Chondrocyte (in vitro differentiated cells): ENCODE data around the gene PRRX2. TPM values are rescaled to one million over a fixed set of nuclear protein-coding genes. Genes with fewer than 3 reads are reported as not detected.
"Not testable (repeated sequence)": the region's sequence is repeated elsewhere in the genome, so short reads cannot be mapped to it uniquely, and the experiment has no call there.

ENCODE experiments used
- DNase-seq: peaks from one replicate; pipeline ENCODE4 v3.0.0; 2021; ENCODE audit warnings: mixed read lengths, low spot score
- H3K27ac Mint-ChIP-seq: one replicate; pipeline ENCODE4 v1.8.0; 2021; ENCODE audit warnings: mild to moderate bottlenecking, moderate library complexity, mixed read lengths; ENCODE audit not compliant: unreplicated experiment
- H3K27me3 Mint-ChIP-seq: 2 replicates; pipeline ENCODE4 v1.8.0; 2021; ENCODE audit warnings: low read depth, mixed read lengths
- H3K36me3 Mint-ChIP-seq: 2 replicates; pipeline ENCODE4 v1.8.0; 2021; ENCODE audit warnings: low read depth, mixed read lengths
- H3K4me1 Mint-ChIP-seq: 2 replicates; pipeline ENCODE4 v1.8.0; 2021; ENCODE audit warnings: low read depth, mild to moderate bottlenecking, mixed read lengths
- H3K4me3 Mint-ChIP-seq: one replicate; pipeline ENCODE4 v1.8.0; 2021; ENCODE audit warnings: mild to moderate bottlenecking, moderate library complexity, mixed read lengths; ENCODE audit not compliant: unreplicated experiment
- H3K9me3 Mint-ChIP-seq: 2 replicates; pipeline ENCODE4 v1.8.0; 2021; ENCODE audit warnings: low read depth, mixed read lengths
- CTCF ChIP-seq: fragments of 200-600 bp; sonication (generic); IDR thresholded peaks from 2 replicates; pipeline ENCODE4 v1.5.0; 2021; ENCODE audit warnings: antibody characterized with exemption, mild to moderate bottlenecking, moderate library complexity
- total RNA-seq: library from RNA; stranded (reverse); gene quantifications from 3 replicates; pipeline ENCODE4 v1.2.1, GENCODE V29; 2021

PRRX2 gene
- total RNA-seq, 1 donor from 2014 or later: 5.7 TPM

GRCh38 chr9:129748249-129748648, 82.8 kb downstream of the PRRX2 start:
- DNase-seq: no peak
- no peak overlapping the region for H3K27ac Mint-ChIP-seq
- no peak for TF ChIP-seq CTCF

DNA sequence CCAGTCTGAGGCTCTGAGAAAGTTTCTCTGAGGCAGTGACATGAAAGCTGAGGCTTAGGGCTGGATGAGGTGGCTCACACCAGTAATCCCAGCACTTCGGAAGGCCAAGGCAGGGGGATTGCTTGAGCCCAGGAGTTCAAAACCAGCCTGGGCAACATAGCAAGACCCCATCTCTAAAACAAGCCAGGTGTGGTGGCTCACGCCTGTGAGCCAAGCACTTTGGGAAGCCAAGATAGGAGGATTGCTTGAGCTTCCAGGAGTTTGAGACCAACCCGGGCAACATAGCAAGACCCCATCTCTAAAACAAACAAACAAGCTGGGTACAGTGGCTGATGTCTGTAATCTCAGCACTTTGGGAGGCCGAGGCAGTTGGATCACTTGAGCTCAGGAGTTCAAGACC, 83.6 kb downstream of the PRRX2 start:
- not testable (repeated sequence) for H3K36me3 Mint-ChIP-seq, H3K27ac Mint-ChIP-seq, H3K4me3 Mint-ChIP-seq, H3K27me3 Mint-ChIP-seq, H3K9me3 Mint-ChIP-seq, DNase-seq
- peaks cover 33% of the 10 kb centered on the region for H3K4me1 Mint-ChIP-seq

More at GRCh38 chr9:129748249-129748648, 82.8 kb downstream of the PRRX2 start:
- Mint-ChIP-seq H3K27me3 (peaks cover 1% of the 10 kb centered on the region), H3K9me3 (no peaks in the 10 kb centered on the region), H3K4me3 (no peak overlapping the region), H3K4me1 (peaks cover 33% of the 10 kb centered on the region), H3K36me3 (no peaks in the 10 kb centered on the region)

GRCh38 chr9:129749575-129749974, 84.1 kb downstream of the PRRX2 start:
- Mint-ChIP-seq H3K36me3 (no peaks in the 10 kb centered on the region), H3K27ac (no peak overlapping the region), H3K4me1 (peaks cover 33% of the 10 kb centered on the region), H3K27me3 (peaks cover 4% of the 10 kb centered on the region), H3K9me3 (no peaks in the 10 kb centered on the region), H3K4me3 (no peak overlapping the region)
- no peak for TF ChIP-seq CTCF
- DNase-seq: no peak

DNA sequence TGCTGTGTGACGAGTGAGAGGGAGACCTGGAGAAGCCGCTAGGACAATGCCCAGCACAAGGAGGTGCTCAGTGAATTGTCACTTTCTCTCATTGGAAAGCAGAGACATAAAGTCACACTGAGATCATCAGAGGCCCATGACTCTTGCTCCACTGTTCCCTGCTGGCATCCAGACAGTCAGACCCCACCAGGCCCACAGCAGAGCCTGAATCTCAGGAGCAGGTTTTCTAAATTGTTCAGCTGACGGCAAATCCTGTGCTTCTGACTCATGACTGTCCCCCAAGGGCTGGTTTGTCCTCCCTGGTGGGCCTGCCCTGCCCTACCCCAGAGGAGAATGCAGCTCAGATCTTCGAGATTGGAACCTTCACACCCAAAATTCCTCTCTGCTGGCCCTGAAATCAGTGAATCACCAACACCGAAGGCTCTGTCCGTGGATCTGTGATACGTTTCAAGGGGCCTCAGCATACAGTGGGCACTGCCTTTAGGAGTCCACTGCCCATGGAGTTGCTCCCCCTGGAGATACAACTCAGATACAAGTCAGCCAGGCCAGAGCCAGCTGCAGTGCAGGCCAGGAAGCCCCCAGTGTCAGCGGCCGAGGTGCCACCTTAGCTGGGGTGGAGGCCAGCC, 84.7 kb downstream of the PRRX2 start:
- TF ChIP-seq CTCF: no peak
- peaks cover 33% of the 10 kb centered on the region for H3K4me1 Mint-ChIP-seq
- peaks cover 5% of the 10 kb centered on the region for H3K27me3 Mint-ChIP-seq
- H3K36me3 Mint-ChIP-seq: no peaks in the 10 kb centered on the region
- no peak overlapping the region for H3K27ac Mint-ChIP-seq
- H3K4me3 Mint-ChIP-seq: no peak overlapping the region
- H3K9me3 Mint-ChIP-seq: no peaks in the 10 kb centered on the region
- DNase-seq: no peak

- no peak overlapping the region for H3K27ac Mint-ChIP-seq
- TF ChIP-seq CTCF: no peak
- no peaks in the 10 kb centered on the region for H3K36me3 Mint-ChIP-seq
- peaks cover 8% of the 10 kb centered on the region for H3K27me3 Mint-ChIP-seq
- H3K4me3 Mint-ChIP-seq: peak overlapping the region; percentile 58
- H3K4me1 Mint-ChIP-seq: peaks cover 25% of the 10 kb centered on the region
- no peaks in the 10 kb centered on the region for H3K9me3 Mint-ChIP-seq
- DNase-seq: no peak
Observed at GRCh38 chr9:129751841-129752801, 86.7 kb downstream of the PRRX2 start.
